Sigmoid colon (tissue), 7 donors: ENCODE results near the gene SLC22A5. TPM values are rescaled to one million over a fixed set of nuclear protein-coding genes. Genes with fewer than 3 reads are reported as not detected.

Source experiments
- DNase-seq: peaks from one replicate; pipeline ENCODE4 v3.0.0-alpha.2; 2019
- H3K27ac ChIP-seq, 4 donors: fragments of 200-600 bp; sonication (generic); one replicate each; pipeline ENCODE4 v1.5.1; 2016 to 2019; ENCODE audit warnings: mild to moderate bottlenecking in 1 of 4
- H3K27me3 ChIP-seq, 3 donors: fragments of 200-600 bp; sonication (generic); one replicate each; pipeline ENCODE4 v1.5.1; 2019; ENCODE audit warnings: mild to moderate bottlenecking in 1 of 3
- H3K36me3 ChIP-seq, 4 donors: fragments of 200-600 bp; sonication (generic); one replicate each; pipeline ENCODE4 v1.5.1; 2016 to 2019
- H3K4me1 ChIP-seq, 4 donors: fragments of 200-600 bp; sonication (generic); one replicate each; pipeline ENCODE4 v1.5.1; 2017 to 2019
- H3K4me3 ChIP-seq, 4 donors: fragments of 200-600 bp; sonication (generic); one replicate each; pipeline ENCODE4 v1.5.1; 2017 to 2019; ENCODE audit warnings: mild to moderate bottlenecking in 2 of 4, moderate library complexity in 1 of 4
- H3K9me3 ChIP-seq, 4 donors: fragments of 200-600 bp in 3 of 4; sonication (generic) in 3 of 4; one replicate each; pipeline versions ENCODE4 v1.5.1 to v1.6.1; 2013 to 2019
- EP300 ChIP-seq, 4 donors: sonication (generic); formaldehyde crosslinking; IDR thresholded peaks; one replicate each; pipeline ENCODE4 v1.6.1; 2017; ENCODE audit warnings: antibody characterized with exemption in 4 of 4
- POLR2A ChIP-seq, 2 donors: fragments of 450-650 bp; IDR thresholded peaks; one replicate each; pipeline ENCODE4 v1.6.1; 2016; ENCODE audit warnings: antibody characterized with exemption in 2 of 2, mild to moderate bottlenecking in 2 of 2, moderate library complexity in 2 of 2
- POLR2AphosphoS5 ChIP-seq, 4 donors: sonication (generic); formaldehyde crosslinking; IDR thresholded peaks; one replicate each; pipeline ENCODE4 v1.6.1; 2017; ENCODE audit warnings: antibody characterized with exemption in 4 of 4
- WGBS, 2 donors: extraction: QIAGEN DNeasy Blood & Tissue Kit; methylation state at CpG; one replicate each; pipeline ENCODE4 v1.1.7; 2013; 5-methylcytosine and 5-hydroxymethylcytosine counted together
- intact Hi-C: fragments of 100-400 bp; cut with DNase I; formaldehyde crosslinking; loops from one replicate; pipeline ENCODE4 v1.15.1; 2023
- polyA plus RNA-seq, 3 donors: library from polyadenylated mRNA; stranded (reverse); fragments of 200-250 nt; gene quantifications; one replicate each; pipeline ENCODE4 v1.2.3, GENCODE V29; 2013
- total RNA-seq, 4 donors: library from RNA; depleted of rRNA; stranded (reverse); fragments of >200 nt; gene quantifications; one replicate each; pipeline ENCODE4 v1.1.0, GENCODE V29; 2016
- TF ChIP-seq, protein P1 (sequence below), 4 experiments: fragments of 450-650 bp in 3 of 4; fragments of 200-600 bp in 1 of 4; IDR thresholded peaks; one replicate each; pipeline ENCODE4 v1.5.1; 2016 to 2019; ENCODE audit warnings: antibody characterized with exemption in 4 of 4, mild to moderate bottlenecking in 3 of 4, moderate library complexity in 2 of 4
- donor health status: healthy with polysubstance abuse.
- donor health status: Bipolar disorder and iron deficiency.
- donor health status: healthy.

Gene SLC22A5
- total and polyA plus RNA-seq, 7 donors: 3.6 to 11.9 (median 7.2) TPM

GRCh38 chr5:132355140-132355765 lies 14.3 kb upstream of the SLC22A5 start:
- TF ChIP-seq POLR2A (IDR thresholded peaks at IDR 0.05): no peak
- no peak for TF ChIP-seq EP300 (IDR thresholded peaks at IDR 0.05)
- TF ChIP-seq, protein P1, sequence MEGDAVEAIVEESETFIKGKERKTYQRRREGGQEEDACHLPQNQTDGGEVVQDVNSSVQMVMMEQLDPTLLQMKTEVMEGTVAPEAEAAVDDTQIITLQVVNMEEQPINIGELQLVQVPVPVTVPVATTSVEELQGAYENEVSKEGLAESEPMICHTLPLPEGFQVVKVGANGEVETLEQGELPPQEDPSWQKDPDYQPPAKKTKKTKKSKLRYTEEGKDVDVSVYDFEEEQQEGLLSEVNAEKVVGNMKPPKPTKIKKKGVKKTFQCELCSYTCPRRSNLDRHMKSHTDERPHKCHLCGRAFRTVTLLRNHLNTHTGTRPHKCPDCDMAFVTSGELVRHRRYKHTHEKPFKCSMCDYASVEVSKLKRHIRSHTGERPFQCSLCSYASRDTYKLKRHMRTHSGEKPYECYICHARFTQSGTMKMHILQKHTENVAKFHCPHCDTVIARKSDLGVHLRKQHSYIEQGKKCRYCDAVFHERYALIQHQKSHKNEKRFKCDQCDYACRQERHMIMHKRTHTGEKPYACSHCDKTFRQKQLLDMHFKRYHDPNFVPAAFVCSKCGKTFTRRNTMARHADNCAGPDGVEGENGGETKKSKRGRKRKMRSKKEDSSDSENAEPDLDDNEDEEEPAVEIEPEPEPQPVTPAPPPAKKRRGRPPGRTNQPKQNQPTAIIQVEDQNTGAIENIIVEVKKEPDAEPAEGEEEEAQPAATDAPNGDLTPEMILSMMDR (IDR thresholded peaks at IDR 0.05): no peak
- TF ChIP-seq POLR2AphosphoS5 (IDR thresholded peaks at IDR 0.05): no peak
- DNase-seq: no peak
- H3K27me3 ChIP-seq: no peaks in the 10 kb centered on the region
- no peaks in the 10 kb centered on the region for H3K9me3 ChIP-seq
- WGBS, 2 donors: 96 to 98% methylated on average over 3 of the region's 3 CpGs
- no peak overlapping the region for H3K4me3 ChIP-seq
- peaks cover 0 to 5% (median 2%) of the 10 kb centered on the region in 4 donors for H3K36me3 ChIP-seq
- no peak overlapping the region for H3K27ac ChIP-seq
- intact Hi-C loops: no loop called here
- H3K4me1 ChIP-seq: no peaks in the 10 kb centered on the region

- peaks cover 0 to 11% (median 9%) of the 10 kb centered on the region in 4 donors for H3K4me1 ChIP-seq
- H3K4me3 ChIP-seq: no peak overlapping the region
- H3K27ac ChIP-seq: no peak overlapping the region
- peaks cover 0 to 5% (median 0%) of the 10 kb centered on the region in 4 donors for H3K36me3 ChIP-seq
- intact Hi-C loops: no loop called here
- WGBS, 2 donors: 20 to 66% methylated on average over 1 of the region's 1 CpG
- no peak for DNase-seq
- H3K27me3 ChIP-seq: no peaks in the 10 kb centered on the region
- no peaks in the 10 kb centered on the region for H3K9me3 ChIP-seq
- TF ChIP-seq, protein P1 (IDR thresholded peaks at IDR 0.05): no peak
- no peak for TF ChIP-seq POLR2A (IDR thresholded peaks at IDR 0.05)
- TF ChIP-seq EP300 (IDR thresholded peaks at IDR 0.05): no peak
- TF ChIP-seq POLR2AphosphoS5 (IDR thresholded peaks at IDR 0.05): no peak
Observed at GRCh38 chr5:132358775-132359174, 10.7 kb upstream of the SLC22A5 start.

DNA sequence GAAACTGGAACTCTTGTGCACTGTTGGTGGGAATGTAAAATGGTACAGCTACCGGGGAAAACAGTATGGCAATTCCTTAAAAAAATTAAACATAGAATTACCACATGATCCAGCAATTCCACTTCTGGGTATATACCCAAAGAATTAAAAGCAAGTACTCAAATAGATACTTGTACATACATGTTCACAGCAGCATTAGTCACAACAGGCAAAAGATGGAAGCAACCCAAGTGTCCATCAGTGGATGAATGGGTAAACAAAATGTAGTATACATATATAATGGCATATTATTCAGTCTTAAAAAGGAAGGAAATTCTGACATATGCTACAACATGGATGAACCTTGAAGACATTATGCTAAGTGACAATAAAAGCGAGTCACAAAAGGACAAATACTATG lies 7.4 kb upstream of the SLC22A5 start:
- H3K36me3 ChIP-seq: peaks cover 0 to 5% (median 0%) of the 10 kb centered on the region in 4 donors
- no peak overlapping the region for H3K27ac ChIP-seq
- intact Hi-C loops: loop anchor here (5.0 kb wide), 1 partner anchor 90 kb away; no protein-coding TSS in a partner anchor
- DNase-seq: no peak
- 97 to 98% methylated on average over 2 of the region's 2 CpGs for WGBS, 2 donors
- H3K9me3 ChIP-seq: no peaks in the 10 kb centered on the region
- no peak for TF ChIP-seq POLR2A (IDR thresholded peaks at IDR 0.05)
- TF ChIP-seq, protein P1 (IDR thresholded peaks at IDR 0.05): no peak
- TF ChIP-seq EP300 (IDR thresholded peaks at IDR 0.05): no peak
- no peak for TF ChIP-seq POLR2AphosphoS5 (IDR thresholded peaks at IDR 0.05)
- H3K4me3 ChIP-seq: no peak overlapping the region
- no peaks in the 10 kb centered on the region for H3K27me3 ChIP-seq
- H3K4me1 ChIP-seq: peaks cover 0 to 27% (median 13%) of the 10 kb centered on the region in 4 donors

DNA sequence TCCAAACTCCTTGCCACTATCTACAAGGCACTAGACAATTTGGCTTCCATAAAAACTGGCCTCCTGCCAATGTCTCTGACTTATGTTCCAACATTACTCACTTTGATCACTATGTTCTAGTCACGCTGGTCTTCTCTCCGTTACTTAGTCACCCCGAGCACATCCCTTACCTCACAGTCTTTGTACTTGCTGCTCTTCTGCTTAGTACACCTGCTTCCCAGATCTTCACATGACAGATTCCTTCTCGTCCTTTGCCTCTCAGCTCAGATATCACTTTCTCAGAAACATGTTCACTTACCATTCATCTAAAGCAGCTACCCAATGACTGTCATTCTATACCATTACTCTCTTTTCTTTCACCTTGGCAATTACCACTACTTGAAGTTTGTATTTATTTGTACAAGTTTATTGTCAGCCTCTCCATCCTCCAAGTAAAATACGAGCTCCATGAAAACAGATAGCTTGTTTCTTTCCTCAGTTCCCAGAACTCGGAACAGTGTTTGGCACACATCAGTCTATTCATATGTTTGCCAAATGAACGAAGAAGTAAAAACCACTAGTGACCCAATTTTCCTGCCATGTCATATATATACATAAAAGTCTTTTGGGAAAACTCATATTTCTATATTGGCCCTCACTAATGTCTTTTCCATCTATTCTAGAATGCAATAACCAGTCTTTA lies 5.9 kb upstream of the SLC22A5 start:
- no peak for DNase-seq
- intact Hi-C loops: loop anchor here (5.0 kb wide), 1 partner anchor 91 kb away; no protein-coding TSS in a partner anchor
- WGBS, 2 donors: 44 to 74% methylated on average over 7 of the region's 7 CpGs

More for the DNA sequence above, 5.9 kb upstream of the SLC22A5 start:
- Histone ChIP-seq H3K27me3 (no peaks in the 10 kb centered on the region), H3K4me3 (no peak overlapping the region), H3K9me3 (no peaks in the 10 kb centered on the region), H3K36me3 (peaks cover 0 to 5% (median 0%) of the 10 kb centered on the region in 4 donors), H3K4me1 (peaks cover 0 to 27% (median 13%) of the 10 kb centered on the region in 4 donors), H3K27ac (peak overlapping the region; percentile 44 to 77 (median 64))
- TF ChIP-seq, protein P1 (IDR thresholded peaks at IDR 0.05): no peak
- peak; percentile 26 to 86 (median 70) for TF ChIP-seq POLR2AphosphoS5 (IDR thresholded peaks at IDR 0.05)
- TF ChIP-seq POLR2A (IDR thresholded peaks at IDR 0.05): no peak
- peak in 3 of 4 donors; percentile 3 to 98 (median 88) for TF ChIP-seq EP300 (IDR thresholded peaks at IDR 0.05)
